HepG2 (cell line): Measurements from ENCODE around the gene PTGR2. TPM values are rescaled to one million over a fixed set of nuclear protein-coding genes. Genes with fewer than 3 reads are reported as not detected.

Experiments used
- BCL6 ChIP-seq: IDR thresholded peaks from 2 replicates; pipeline ENCODE4 v1.6.1; 2016; ENCODE audit warnings: missing genetic modification reagents, missing compliant biosample characterization
- CHD4 ChIP-seq: fragments of 200-600 bp; sonication (generic); IDR thresholded peaks from 2 replicates; pipeline ENCODE4 v1.7.0; 2017; ENCODE audit warnings: mild to moderate bottlenecking, low read length, borderline replicate concordance
- CREM ChIP-seq, 2 experiments: sonication (generic) in 1 of 2; formaldehyde crosslinking in 1 of 2; IDR thresholded peaks; 2 replicates each; pipeline versions ENCODE4 v1.4.0 to v1.6.1; 2016 to 2020; ENCODE audit warnings: antibody characterized with exemption in 1 of 2, mild to moderate bottlenecking in 1 of 2, missing genetic modification reagents in 1 of 2
- DDIT3 ChIP-seq: sonication (generic); formaldehyde crosslinking; IDR thresholded peaks from 2 replicates; pipeline ENCODE4 v1.4.0; 2020; ENCODE audit warnings: mild to moderate bottlenecking, missing genetic modification reagents
- GMEB2 ChIP-seq: IDR thresholded peaks from 2 replicates; pipeline ENCODE4 v1.6.1; 2016; ENCODE audit warnings: missing biosample characterization, missing genetic modification reagents, low read depth
- HNRNPH1 ChIP-seq: fragments of 200-400 bp; formaldehyde crosslinking; optimal IDR thresholded peaks from 2 replicates; pipeline ENCODE3; 2017; ENCODE audit warnings: mild to moderate bottlenecking, low read depth, low read length
- IKZF1 ChIP-seq: fragments of 450-650 bp; IDR thresholded peaks from 2 replicates; pipeline ENCODE4 v1.7.1; 2016
- ISX ChIP-seq: sonication (generic); formaldehyde crosslinking; conservative IDR thresholded peaks from 2 replicates; pipeline ENCODE4 v1.5.0; 2020; ENCODE audit warnings: missing genetic modification reagents
- MXI1 ChIP-seq: IDR thresholded peaks from 3 replicates; pipeline ENCODE4 v1.6.1; 2012; ENCODE audit warnings: low read depth, low read length, inconsistent platforms, borderline replicate concordance
- NR2C2 ChIP-seq: sonication (generic); formaldehyde crosslinking; IDR thresholded peaks from 2 replicates; pipeline ENCODE4 v1.4.0; 2020; ENCODE audit warnings: missing genetic modification reagents, mild to moderate bottlenecking, moderate library complexity, borderline replicate concordance
- NR2F2 ChIP-seq: IDR thresholded peaks from 2 replicates; pipeline ENCODE4 v1.6.1; 2012; ENCODE audit warnings: low read depth, inconsistent platforms, borderline replicate concordance
- SIN3B ChIP-seq: fragments of 150-350 bp; IDR thresholded peaks from 2 replicates; pipeline ENCODE4 v1.6.1; 2014; ENCODE audit warnings: low read length
- SMARCC2 ChIP-seq: fragments of 450-650 bp; IDR thresholded peaks from 2 replicates; pipeline ENCODE4 v1.6.1; 2017; ENCODE audit warnings: antibody characterized with exemption, mild to moderate bottlenecking
- ZBTB25 ChIP-seq: IDR thresholded peaks from 2 replicates; pipeline ENCODE4 v1.6.1; 2018; ENCODE audit warnings: missing genetic modification reagents
- ZHX1 ChIP-seq: sonication (generic); formaldehyde crosslinking; IDR thresholded peaks from 2 replicates; pipeline ENCODE4 v1.8.1; 2022; ENCODE audit warnings: low read depth, mild to moderate bottlenecking, missing genetic modification reagents
- ZNF101 ChIP-seq: sonication (generic); formaldehyde crosslinking; IDR thresholded peaks from 2 replicates; pipeline ENCODE4 v1.4.0; 2020; ENCODE audit warnings: mild to moderate bottlenecking, low read depth, missing genetic modification reagents, borderline replicate concordance
- ZNF18 ChIP-seq: sonication (generic); formaldehyde crosslinking; IDR thresholded peaks from 2 replicates; pipeline ENCODE4 v1.8.0; 2022; ENCODE audit warnings: mild to moderate bottlenecking, missing genetic modification reagents; ENCODE audit not compliant: insufficient replicate concordance
- ZNF253 ChIP-seq: sonication (generic); formaldehyde crosslinking; IDR thresholded peaks from 2 replicates; pipeline ENCODE4 v1.8.0; 2022; ENCODE audit warnings: mild to moderate bottlenecking, missing genetic modification reagents, borderline replicate concordance
- ZNF546 ChIP-seq: sonication (generic); formaldehyde crosslinking; conservative IDR thresholded peaks from 2 replicates; pipeline ENCODE4 v1.8.1; 2023; ENCODE audit warnings: mild to moderate bottlenecking, missing genetic modification reagents
- ZNF552 ChIP-seq: sonication (generic); formaldehyde crosslinking; IDR thresholded peaks from 2 replicates; pipeline ENCODE4 v1.9.0; 2022; ENCODE audit warnings: missing genetic modification reagents, mild to moderate bottlenecking, borderline replicate concordance
- ZNF674 ChIP-seq: sonication (generic); formaldehyde crosslinking; IDR thresholded peaks from 2 replicates; pipeline ENCODE4 v1.5.0; 2020; ENCODE audit warnings: low read depth, mild to moderate bottlenecking, missing genetic modification reagents
- polyA plus RNA-seq, 8 experiments: library from polyadenylated mRNA; depleted of rRNA in 3 of 8; stranded (reverse) in 7 of 8; unstranded in 1 of 8; fragments of >200 nt; fragmentation: Illumina TruSeq in 4 of 8; extraction: Trizol in 4 of 8; gene quantifications; 2 replicates each; pipeline versions ENCODE4 v1.2.1 to v1.2.3, GENCODE V29; 2011 to 2016; ENCODE audit warnings: low read depth in 4 of 8, missing spikeins in 1 of 8, mixed read lengths in 1 of 8; ENCODE audit not compliant: insufficient read depth in 1 of 8
- total RNA-seq, 5 experiments: library from RNA; depleted of rRNA; stranded (reverse); fragments of >200 nt; fragmentation: Illumina TruSeq; extraction: Trizol; gene quantifications; 2 replicates each; pipeline ENCODE4 v1.2.3, GENCODE V29; 2016; ENCODE audit warnings: low read depth in 1 of 5

Gene PTGR2
- total and polyA plus RNA-seq, 2 of the 13 experiments (the other 11 are each of a cell fraction or from before 2014, with no cell fraction given): 3.0 to 4.3 TPM

GRCh38 chr14:73825551-73826188, 26.0 kb upstream of the PTGR2 start (continued):
- no peak for TF ChIP-seq ZNF101 (CRISPR knock-in tag)
- TF ChIP-seq ZNF253 (CRISPR knock-in tag): no peak
- no peak for TF ChIP-seq DDIT3 (CRISPR knock-in tag)
- no peak for TF ChIP-seq ZBTB25 (CRISPR knock-in tag)
- TF ChIP-seq NR2F2: 0 out of 2 replicates have a peak, but pooled peaks have one; percentile 51
- no peak for TF ChIP-seq HNRNPH1
- no peak for TF ChIP-seq GMEB2 (CRISPR knock-in tag)
- no peak for TF ChIP-seq BCL6 (CRISPR knock-in tag)
- TF ChIP-seq MXI1: no peak
- TF ChIP-seq ZNF674 (CRISPR knock-in tag): no peak
- TF ChIP-seq ZNF546 (CRISPR knock-in tag): no peak
- no peak for TF ChIP-seq SIN3B
- no peak for TF ChIP-seq ZNF552 (CRISPR knock-in tag)
- TF ChIP-seq CHD4: no peak
- TF ChIP-seq IKZF1: no peak
- TF ChIP-seq ISX (CRISPR knock-in tag): no peak
- TF ChIP-seq ZHX1: no peak
- no peak for TF ChIP-seq NR2C2 (CRISPR knock-in tag)
- no peak for TF ChIP-seq ZNF18 (CRISPR knock-in tag)
- no peak for TF ChIP-seq CREM (IDR thresholded peaks at IDR 0.05)
- TF ChIP-seq CREM (CRISPR knock-in tag; IDR thresholded peaks at IDR 0.05): no peak
- TF ChIP-seq SMARCC2: no peak
